ENCODE data around the gene ATAD3A. TPM values are rescaled to one million over a fixed set of nuclear protein-coding genes. Genes with fewer than 3 reads are reported as not detected.
"Not testable (repeated sequence)": the region's sequence is repeated elsewhere in the genome, so short reads cannot be mapped to it uniquely, and the experiment has no call there.

ATAD3A gene
- total RNA-seq, 1 experiment from 2014 or later, result 46.2 TPM

DNA sequence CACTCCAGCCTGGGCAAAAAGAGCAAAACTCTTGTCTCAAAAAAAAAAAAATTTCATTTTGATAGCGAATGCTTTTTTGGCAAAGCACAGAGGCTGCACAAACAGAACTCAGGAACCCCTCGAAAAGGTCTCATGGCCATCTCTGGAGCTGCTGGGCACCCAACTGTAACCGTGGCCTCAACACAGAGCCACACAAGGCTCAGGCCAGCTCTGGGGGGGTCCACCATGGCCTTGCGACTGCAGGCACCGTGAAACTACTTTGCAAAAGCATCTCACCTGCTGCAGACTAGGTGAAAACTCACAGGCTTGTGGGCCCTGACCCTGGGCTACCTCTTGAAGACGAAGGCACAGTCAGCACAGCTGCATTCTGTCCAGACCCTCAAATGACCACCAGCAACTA lies 44.5 kb downstream of the ATAD3A start:
- intact Hi-C loops (cut with micrococcal nuclease; ENCODE audit: unreplicated experiment), result no loop called here
- TF ChIP-seq, protein P1, sequence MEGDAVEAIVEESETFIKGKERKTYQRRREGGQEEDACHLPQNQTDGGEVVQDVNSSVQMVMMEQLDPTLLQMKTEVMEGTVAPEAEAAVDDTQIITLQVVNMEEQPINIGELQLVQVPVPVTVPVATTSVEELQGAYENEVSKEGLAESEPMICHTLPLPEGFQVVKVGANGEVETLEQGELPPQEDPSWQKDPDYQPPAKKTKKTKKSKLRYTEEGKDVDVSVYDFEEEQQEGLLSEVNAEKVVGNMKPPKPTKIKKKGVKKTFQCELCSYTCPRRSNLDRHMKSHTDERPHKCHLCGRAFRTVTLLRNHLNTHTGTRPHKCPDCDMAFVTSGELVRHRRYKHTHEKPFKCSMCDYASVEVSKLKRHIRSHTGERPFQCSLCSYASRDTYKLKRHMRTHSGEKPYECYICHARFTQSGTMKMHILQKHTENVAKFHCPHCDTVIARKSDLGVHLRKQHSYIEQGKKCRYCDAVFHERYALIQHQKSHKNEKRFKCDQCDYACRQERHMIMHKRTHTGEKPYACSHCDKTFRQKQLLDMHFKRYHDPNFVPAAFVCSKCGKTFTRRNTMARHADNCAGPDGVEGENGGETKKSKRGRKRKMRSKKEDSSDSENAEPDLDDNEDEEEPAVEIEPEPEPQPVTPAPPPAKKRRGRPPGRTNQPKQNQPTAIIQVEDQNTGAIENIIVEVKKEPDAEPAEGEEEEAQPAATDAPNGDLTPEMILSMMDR (IDR thresholded peaks at IDR 0.05; ENCODE audit: unreplicated experiment), result no peak
- Mint-ChIP-seq H3K9me3 (ENCODE audit: low read depth, unreplicated experiment) (no peaks in the 10 kb centered on the region), H3K4me3 (ENCODE audit: low read depth, unreplicated experiment) (no peak overlapping the region), H3K4me1 (ENCODE audit: low read depth, unreplicated experiment) (no peaks in the 10 kb centered on the region), H3K27me3 (ENCODE audit: unreplicated experiment) (no peaks in the 10 kb centered on the region), H3K27ac (ENCODE audit: unreplicated experiment) (no peak overlapping the region), H3K36me3 (ENCODE audit: insufficient read depth, unreplicated experiment) (peaks cover 30% of the 10 kb centered on the region)
- CTCF ChIA-PET, result no interaction called here
- no peak for DNase-seq
- no TSS peak for BruUV-seq (replicated peaks)

DNA sequence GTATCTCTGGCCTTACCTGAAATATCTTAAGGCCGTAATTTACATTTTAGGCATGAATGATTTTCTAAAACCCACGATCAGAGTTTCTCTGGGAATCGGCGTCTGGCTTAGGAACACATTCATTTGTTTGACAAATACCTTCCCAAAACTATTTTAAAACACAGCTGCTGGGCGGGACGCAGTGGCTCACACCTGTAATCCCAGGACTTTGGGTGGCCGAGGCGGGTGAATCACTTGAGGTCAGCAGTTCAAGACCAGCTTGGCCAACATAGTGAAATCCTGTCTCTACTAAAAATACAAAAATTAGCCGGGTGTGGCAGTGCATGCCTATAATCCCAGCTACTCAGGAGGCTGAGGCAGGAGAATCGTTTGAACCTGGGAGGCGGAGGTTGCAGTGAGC lies 45.0 kb downstream of the ATAD3A start:
- BruUV-seq (replicated peaks); CTCF ChIA-PET; H3K4me1 Mint-ChIP-seq (ENCODE audit: low read depth, unreplicated experiment); DNase-seq; H3K27ac Mint-ChIP-seq (ENCODE audit: unreplicated experiment); H3K27me3 Mint-ChIP-seq (ENCODE audit: unreplicated experiment); H3K9me3 Mint-ChIP-seq (ENCODE audit: low read depth, unreplicated experiment); H3K4me3 Mint-ChIP-seq (ENCODE audit: low read depth, unreplicated experiment); intact Hi-C loops (cut with micrococcal nuclease; ENCODE audit: unreplicated experiment): not testable (repeated sequence)
- peaks cover 30% of the 10 kb centered on the region for H3K36me3 Mint-ChIP-seq (ENCODE audit: insufficient read depth, unreplicated experiment)

DNA sequence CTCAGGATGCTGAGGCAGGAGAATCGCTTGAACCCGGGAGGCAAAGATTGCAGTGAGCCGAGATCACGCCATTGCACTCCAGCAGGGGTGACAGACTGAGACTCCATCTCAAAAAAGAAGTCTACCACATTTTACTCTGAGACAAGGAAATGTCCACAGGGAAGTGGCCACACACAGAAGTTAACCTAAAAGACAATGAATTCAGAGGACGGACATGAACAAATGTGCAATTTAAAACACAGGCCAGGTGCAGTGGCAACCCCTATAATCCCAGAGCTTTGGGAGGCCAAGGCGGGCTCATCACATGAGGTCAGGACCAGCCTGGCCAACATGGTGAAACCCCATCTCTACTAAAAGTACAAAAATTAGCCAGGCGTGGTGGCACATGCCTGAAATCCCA lies 45.7 kb downstream of the ATAD3A start:
- CTCF ChIA-PET; BruUV-seq (replicated peaks); H3K27ac Mint-ChIP-seq (ENCODE audit: unreplicated experiment); DNase-seq; H3K4me1 Mint-ChIP-seq (ENCODE audit: low read depth, unreplicated experiment); H3K4me3 Mint-ChIP-seq (ENCODE audit: low read depth, unreplicated experiment); H3K9me3 Mint-ChIP-seq (ENCODE audit: low read depth, unreplicated experiment); H3K27me3 Mint-ChIP-seq (ENCODE audit: unreplicated experiment); intact Hi-C loops (cut with micrococcal nuclease; ENCODE audit: unreplicated experiment): not testable (repeated sequence)
- peaks cover 26% of the 10 kb centered on the region for H3K36me3 Mint-ChIP-seq (ENCODE audit: insufficient read depth, unreplicated experiment)

DNA sequence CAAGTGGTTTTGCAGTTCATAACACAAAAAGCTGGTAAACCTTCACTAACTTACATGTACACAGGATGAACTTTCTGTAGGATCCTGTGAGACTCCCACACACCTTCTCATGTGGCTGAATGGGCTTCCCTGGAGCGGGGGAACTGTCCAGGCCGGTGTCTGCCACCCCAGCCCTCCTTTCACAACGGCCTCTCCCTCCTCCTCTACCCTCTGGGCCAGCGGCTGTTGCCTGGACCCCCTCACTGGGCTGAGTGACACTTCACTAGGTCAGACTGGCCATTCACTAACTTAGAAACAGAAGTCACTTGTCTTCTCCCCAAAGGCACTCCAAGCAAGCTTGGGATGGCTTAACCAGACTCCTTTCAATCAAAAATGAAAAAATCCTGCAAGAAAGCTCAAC lies 46.6 kb downstream of the ATAD3A start:
- Mint-ChIP-seq H3K36me3 (ENCODE audit: insufficient read depth, unreplicated experiment) (peaks cover 30% of the 10 kb centered on the region), H3K4me3 (ENCODE audit: low read depth, unreplicated experiment) (no peak overlapping the region), H3K27ac (ENCODE audit: unreplicated experiment) (no peak overlapping the region), H3K4me1 (ENCODE audit: low read depth, unreplicated experiment) (no peaks in the 10 kb centered on the region), H3K27me3 (ENCODE audit: unreplicated experiment) (no peaks in the 10 kb centered on the region), H3K9me3 (ENCODE audit: low read depth, unreplicated experiment) (no peaks in the 10 kb centered on the region)
- TF ChIP-seq, protein P1 (IDR thresholded peaks at IDR 0.05; ENCODE audit: unreplicated experiment), result no peak
- intact Hi-C loops (cut with micrococcal nuclease; ENCODE audit: unreplicated experiment), result no loop called here
- CTCF ChIA-PET, result no interaction called here
- BruUV-seq (replicated peaks), result no TSS peak
- DNase-seq, result no peak

DNA sequence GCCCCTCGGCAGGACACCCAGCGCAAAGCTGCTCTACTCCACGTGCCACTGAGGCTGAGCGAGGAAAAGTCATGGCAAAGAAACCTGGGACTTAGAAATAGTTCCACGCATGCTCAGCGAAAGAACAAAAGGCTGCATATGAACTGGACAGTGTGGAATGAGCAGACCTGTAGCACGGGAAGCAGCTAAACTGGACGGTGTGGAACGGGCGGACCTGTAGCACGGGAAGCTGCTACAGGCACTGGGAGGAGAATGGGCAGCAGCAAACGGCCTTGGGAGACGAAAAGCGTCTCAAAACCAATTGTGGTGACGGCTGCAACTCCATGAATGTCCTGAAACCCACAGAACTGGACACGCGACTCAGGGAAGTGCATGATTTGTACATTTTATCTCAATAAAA lies 47.1 kb downstream of the ATAD3A start:
- BruUV-seq (replicated peaks), result no TSS peak
- Mint-ChIP-seq H3K27me3 (ENCODE audit: unreplicated experiment) (no peaks in the 10 kb centered on the region), H3K4me1 (ENCODE audit: low read depth, unreplicated experiment) (no peaks in the 10 kb centered on the region), H3K36me3 (ENCODE audit: insufficient read depth, unreplicated experiment) (peaks cover 34% of the 10 kb centered on the region), H3K9me3 (ENCODE audit: low read depth, unreplicated experiment) (no peaks in the 10 kb centered on the region), H3K4me3 (ENCODE audit: low read depth, unreplicated experiment) (no peak overlapping the region), H3K27ac (ENCODE audit: unreplicated experiment) (no peak overlapping the region)
- intact Hi-C loops (cut with micrococcal nuclease; ENCODE audit: unreplicated experiment), result no loop called here
- CTCF ChIA-PET, result no interaction called here
- no peak for DNase-seq
- TF ChIP-seq, protein P1 (IDR thresholded peaks at IDR 0.05; ENCODE audit: unreplicated experiment), result no peak
